GM19238 (cell line): ENCODE measurements around the gene HHAT.

Experiments
- DNase-seq: peaks from one replicate; pipeline ENCODE4 v3.0.0; 2011; ENCODE audit warnings: low spot score; ENCODE audit not compliant: insufficient read length

The HHAT gene

GRCh38 chr1:210438928-210439841 lies 110.5 kb downstream of the HHAT start:
- DNase-seq: no peak

- DNase-seq: no peak
Measured at GRCh38 chr1:210440081-210440480, 111.4 kb downstream of the HHAT start.

GRCh38 chr1:210441028-210441427 lies 112.3 kb downstream of the HHAT start:
- DNase-seq: no peak

GRCh38 chr1:210445485-210445884 lies 116.8 kb downstream of the HHAT start:
- no peak for DNase-seq

- no peak for DNase-seq
Measured at GRCh38 chr1:210445931-210446330, 117.2 kb downstream of the HHAT start.

- no peak for DNase-seq
Measured at GRCh38 chr1:210446479-210446878, 117.8 kb downstream of the HHAT start.

GRCh38 chr1:210447456-210448057 lies 118.9 kb downstream of the HHAT start:
- DNase-seq: no peak

- DNase-seq: no peak
Measured at GRCh38 chr1:210448297-210448892, 119.7 kb downstream of the HHAT start.

- DNase-seq: no peak
Measured at GRCh38 chr1:210455840-210456603, 127.3 kb downstream of the HHAT start.

- no peak for DNase-seq
Measured at GRCh38 chr1:210456731-210457255, 128.1 kb downstream of the HHAT start.

GRCh38 chr1:210457568-210457967 lies 128.9 kb downstream of the HHAT start:
- DNase-seq: no peak

GRCh38 chr1:210464519-210465039 lies 135.9 kb downstream of the HHAT start:
- DNase-seq: no peak

GRCh38 chr1:210465150-210465549 lies 136.4 kb downstream of the HHAT start:
- no peak for DNase-seq

- no peak for DNase-seq
Measured at GRCh38 chr1:210467440-210468043, 138.8 kb downstream of the HHAT start.

GRCh38 chr1:210469441-210469840 lies 140.7 kb downstream of the HHAT start:
- DNase-seq: no peak

GRCh38 chr1:210475321-210475720 lies 146.6 kb downstream of the HHAT start:
- no peak for DNase-seq

- DNase-seq: no peak
Measured at GRCh38 chr1:210475806-210476205, 147.1 kb downstream of the HHAT start.

- no peak for DNase-seq
Measured at GRCh38 chr1:210476730-210477129, 148.0 kb downstream of the HHAT start.

GRCh38 chr1:210477328-210477924 lies 148.7 kb downstream of the HHAT start:
- no peak for DNase-seq

GRCh38 chr1:210478820-210479219 lies 150.1 kb downstream of the HHAT start:
- no peak for DNase-seq
